BJ (cell line): Measurements from ENCODE around the gene FGFR4. TPM values are rescaled to one million over a fixed set of nuclear protein-coding genes. Genes with fewer than 3 reads are reported as not detected.

ENCODE experiments used
- CTCF ChIA-PET: fragments of 350-600 bp; formaldehyde crosslinking; extraction: SDS; loops from one replicate; lab custom pipeline; 2021; ENCODE audit warnings: antibody characterized with exemption, inconsistent platforms; lab: Yijun Ruan, JAX
- POLR2A ChIA-PET: fragments of 300-600 bp; sonication (Branson Sonifier 250); formaldehyde crosslinking; extraction: SDS; loops from one replicate; lab custom pipeline; 2021; ENCODE audit warnings: antibody characterized with exemption; lab: Charles Lee
- DNase-seq: peaks from one replicate; pipeline ENCODE4 v3.0.0-alpha.2; 2011; ENCODE audit warnings: low read depth
- H3K27me3 ChIP-seq: 2 replicates; pipeline ENCODE4 v1.6.0; 2011; ENCODE audit warnings: low read length; ENCODE audit not compliant: control insufficient read depth, insufficient read depth
- H3K36me3 ChIP-seq: 2 replicates; pipeline ENCODE4 v1.5.1; 2011; ENCODE audit warnings: low read length; ENCODE audit not compliant: control insufficient read depth, insufficient read depth
- H3K4me3 ChIP-seq: 2 replicates; pipeline ENCODE4 v1.5.1; 2011; ENCODE audit warnings: low read depth, mild to moderate bottlenecking, control low read depth, low read length
- polyA minus RNA-seq: library from RNA; depleted of rRNA, polyadenylated mRNA; stranded (reverse); fragments of >200 nt; gene quantifications from 2 replicates; pipeline ENCODE4 v1.2.3, GENCODE V29; 2011; rRNA and poly(A)+ RNA removed
- polyA plus RNA-seq: library from polyadenylated mRNA; depleted of rRNA; stranded (reverse); fragments of >200 nt; gene quantifications from 2 replicates; pipeline ENCODE4 v1.2.3, GENCODE V29; 2011; rRNA removed
- TF ChIP-seq, protein P1 (sequence below): IDR thresholded peaks from 2 replicates; pipeline ENCODE4 v1.5.1; 2011; ENCODE audit warnings: low read depth, mild to moderate bottlenecking, control low read depth, inconsistent platforms, low read length, moderate library complexity; ENCODE audit not compliant: insufficient read depth

Gene FGFR4
- polyA plus RNA-seq (0.10 and 0.12 TPM in 2 replicates), polyA minus RNA-seq (0.14 TPM in 1 of 2 replicates, not detected in the other)

DNA sequence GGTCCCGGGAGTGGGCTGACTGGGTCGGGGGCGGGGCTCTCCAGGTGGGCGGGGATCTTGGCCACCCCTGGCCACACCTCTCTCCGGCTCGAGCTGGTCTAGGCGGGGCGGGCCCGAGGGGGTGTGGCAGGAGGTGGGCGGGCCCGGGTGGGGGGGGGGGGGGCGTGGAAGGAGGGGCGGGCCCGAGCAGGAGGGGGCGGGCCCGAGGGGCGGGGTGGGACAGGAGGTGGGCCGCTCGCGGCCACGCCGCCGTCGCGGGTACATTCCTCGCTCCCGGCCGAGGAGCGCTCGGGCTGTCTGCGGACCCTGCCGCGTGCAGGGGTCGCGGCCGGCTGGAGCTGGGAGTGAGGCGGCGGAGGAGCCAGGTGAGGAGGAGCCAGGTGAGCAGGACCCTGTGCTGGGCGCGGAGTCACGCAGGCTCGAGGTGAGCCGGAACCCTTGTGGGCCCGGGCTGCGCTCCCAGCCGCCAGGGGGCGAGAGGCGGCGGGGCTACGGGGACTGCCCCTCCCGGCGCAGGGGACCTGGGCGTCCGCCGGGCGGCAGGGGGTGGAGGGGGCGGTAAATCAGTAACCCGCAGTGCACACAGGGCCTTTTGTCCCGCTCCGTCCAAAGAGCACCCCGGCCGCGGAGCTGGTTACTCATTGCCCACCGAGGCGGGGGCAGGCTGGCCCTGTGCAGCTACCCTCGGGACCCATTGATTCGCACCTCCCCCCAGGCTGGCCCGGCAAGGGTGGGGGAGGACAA, at the start of gene FGFR4:
TSS of gene FGFR4 (plus strand) at position 262 of the 744 bp plus-strand sequence. CDS start 2,688 bp downstream, outside the sequence.
- POLR2A ChIA-PET = no interaction called here
- Histone ChIP-seq H3K27me3 (peaks cover 14% of the 10 kb centered on the region; the same call in 1 of the 2 replicates), H3K4me3 (peak within 1 kb of the TSS; percentile 40)

DNA sequence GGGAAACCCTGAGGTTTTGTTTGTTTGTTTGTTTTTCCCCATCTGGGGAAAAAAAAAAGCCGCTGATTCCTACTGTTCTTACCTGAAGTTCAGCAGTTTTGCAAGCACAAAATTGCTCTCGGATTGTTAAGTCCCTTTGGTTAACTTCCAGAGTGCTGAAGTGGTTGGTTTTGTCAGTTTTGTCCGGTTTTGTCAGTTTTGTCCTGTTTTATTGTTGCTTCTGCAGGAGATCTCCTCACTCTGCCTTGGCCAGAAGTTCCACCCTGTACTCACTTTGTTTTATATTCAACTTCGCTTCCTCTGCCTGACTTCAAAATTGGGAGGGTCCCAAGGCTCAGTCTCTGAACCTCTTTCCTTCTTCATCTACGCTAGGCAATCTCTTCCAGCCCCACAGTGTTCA, 49.8 kb upstream of the FGFR4 start:
- DNase-seq = no peak
- H3K36me3 ChIP-seq = peaks cover 2% of the 10 kb centered on the region; the same call in 1 of the 2 replicates
- H3K27me3 ChIP-seq = no peaks in the 10 kb centered on the region
- POLR2A ChIA-PET = no interaction called here
- TF ChIP-seq, protein P1, sequence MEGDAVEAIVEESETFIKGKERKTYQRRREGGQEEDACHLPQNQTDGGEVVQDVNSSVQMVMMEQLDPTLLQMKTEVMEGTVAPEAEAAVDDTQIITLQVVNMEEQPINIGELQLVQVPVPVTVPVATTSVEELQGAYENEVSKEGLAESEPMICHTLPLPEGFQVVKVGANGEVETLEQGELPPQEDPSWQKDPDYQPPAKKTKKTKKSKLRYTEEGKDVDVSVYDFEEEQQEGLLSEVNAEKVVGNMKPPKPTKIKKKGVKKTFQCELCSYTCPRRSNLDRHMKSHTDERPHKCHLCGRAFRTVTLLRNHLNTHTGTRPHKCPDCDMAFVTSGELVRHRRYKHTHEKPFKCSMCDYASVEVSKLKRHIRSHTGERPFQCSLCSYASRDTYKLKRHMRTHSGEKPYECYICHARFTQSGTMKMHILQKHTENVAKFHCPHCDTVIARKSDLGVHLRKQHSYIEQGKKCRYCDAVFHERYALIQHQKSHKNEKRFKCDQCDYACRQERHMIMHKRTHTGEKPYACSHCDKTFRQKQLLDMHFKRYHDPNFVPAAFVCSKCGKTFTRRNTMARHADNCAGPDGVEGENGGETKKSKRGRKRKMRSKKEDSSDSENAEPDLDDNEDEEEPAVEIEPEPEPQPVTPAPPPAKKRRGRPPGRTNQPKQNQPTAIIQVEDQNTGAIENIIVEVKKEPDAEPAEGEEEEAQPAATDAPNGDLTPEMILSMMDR = no peak
- CTCF ChIA-PET = no interaction called here
- no peak overlapping the region for H3K4me3 ChIP-seq

More for the DNA sequence above, at the start of gene FGFR4:
- TF ChIP-seq, protein P1 = peak; percentile 40
- CTCF ChIA-PET = interaction anchor here (0.7 to 6.7 kb wide), 8 partner anchors 11 to 223 kb away, joined by 3 to 62 read pairs (median 4); no protein-coding TSS in a partner anchor
- DNase-seq = no peak
- H3K36me3 ChIP-seq = no peaks in the 10 kb centered on the region

DNA sequence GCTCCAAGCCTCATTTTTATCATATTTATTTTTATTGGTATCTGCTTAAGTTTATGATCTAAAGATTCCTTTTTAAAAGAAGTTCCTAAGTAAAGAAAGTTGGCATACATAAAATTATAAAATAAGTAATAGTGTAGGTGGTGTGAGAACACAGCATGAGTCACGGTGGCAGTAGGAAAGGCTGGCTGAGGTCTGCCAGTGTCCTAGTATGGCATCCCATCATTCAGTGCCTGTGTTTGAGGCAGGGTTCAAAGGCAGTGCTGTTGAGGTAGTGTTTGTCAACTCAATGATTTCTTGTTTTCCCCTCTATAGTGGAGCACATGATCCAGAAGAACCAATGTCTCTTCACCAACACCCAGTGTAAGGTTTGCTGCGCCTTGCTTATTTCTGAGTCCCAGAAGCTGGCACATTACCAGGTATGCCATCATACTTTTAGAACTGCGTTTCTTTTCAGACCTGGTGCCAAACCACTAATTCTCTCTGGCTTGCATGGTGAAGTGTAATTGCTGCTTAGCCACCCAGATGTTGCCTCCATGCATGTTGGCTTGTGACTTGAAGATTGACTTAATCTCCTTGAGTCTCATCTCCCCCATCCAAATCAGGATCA, 45.8 kb upstream of the FGFR4 start:
- CTCF ChIA-PET = interaction anchor here (0.8 kb wide), 1 partner anchor 380 kb away, joined by 3 read pairs; no protein-coding TSS in a partner anchor
- no peak overlapping the region for H3K4me3 ChIP-seq
- TF ChIP-seq, protein P1 = no peak
- H3K36me3 ChIP-seq = peaks cover 5% of the 10 kb centered on the region
- POLR2A ChIA-PET = no interaction called here
- H3K27me3 ChIP-seq = no peaks in the 10 kb centered on the region
- no peak for DNase-seq

DNA sequence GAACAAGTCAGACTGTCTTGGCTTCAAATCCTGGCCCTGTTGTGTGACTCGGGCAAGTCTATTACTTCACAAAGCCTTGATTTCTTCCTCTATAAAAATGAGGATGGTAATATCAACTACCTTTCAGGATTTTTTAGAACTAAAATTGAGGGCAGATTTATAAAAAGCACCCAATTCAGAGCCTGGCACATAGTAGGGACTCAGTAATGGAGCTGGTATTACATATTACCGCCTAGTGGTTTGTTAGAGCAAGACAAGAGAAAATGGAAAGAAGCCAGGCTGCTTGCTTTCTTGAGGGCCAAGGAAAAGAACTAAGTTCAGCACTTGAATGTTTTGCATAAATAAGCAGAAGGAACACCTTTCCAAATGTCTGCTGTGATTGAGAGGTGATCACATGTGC, 44.8 kb upstream of the FGFR4 start:
- Histone ChIP-seq H3K4me3 (no peak overlapping the region), H3K27me3 (no peaks in the 10 kb centered on the region), H3K36me3 (peaks cover 5% of the 10 kb centered on the region)
- ChIA-PET CTCF (interaction anchor here (0.8 to 1.0 kb wide), 2 partner anchors 15 to 381 kb away, joined by 3 read pairs; no protein-coding TSS in a partner anchor), POLR2A (no interaction called here)
- no peak for DNase-seq
- TF ChIP-seq, protein P1 = no peak

DNA sequence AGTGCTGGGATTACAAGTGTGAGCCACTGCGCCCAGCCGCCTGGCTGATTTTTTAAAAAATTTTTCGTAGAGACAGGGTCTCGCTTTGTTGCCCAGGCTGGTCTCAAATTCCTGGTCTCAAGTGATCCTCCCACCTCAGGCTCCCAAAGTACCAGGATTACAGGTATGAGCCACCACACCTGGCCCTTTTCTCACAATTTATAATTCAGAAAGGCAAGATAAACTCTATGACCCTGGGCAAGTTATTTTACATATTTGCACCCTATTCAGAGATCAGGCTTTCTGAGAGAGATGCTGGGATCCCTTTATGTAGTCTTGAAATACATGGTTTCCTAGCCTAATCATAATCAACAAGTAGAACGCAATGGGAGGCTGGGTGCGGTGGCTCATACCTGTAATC, 43.6 kb upstream of the FGFR4 start:
- TF ChIP-seq, protein P1 = no peak
- POLR2A ChIA-PET = no interaction called here
- Histone ChIP-seq H3K4me3 (no peak overlapping the region), H3K36me3 (peaks cover 5% of the 10 kb centered on the region), H3K27me3 (no peaks in the 10 kb centered on the region)
- CTCF ChIA-PET = interaction anchor here (2.6 kb wide), 1 partner anchor 28 kb away, joined by 8 read pairs; no protein-coding TSS in a partner anchor
- no peak for DNase-seq
